ENCODE results near the gene MDC1. TPM values are rescaled to one million over a fixed set of nuclear protein-coding genes. Genes with fewer than 3 reads are reported as not detected.
"Not testable (repeated sequence)": the region's sequence is repeated elsewhere in the genome, so short reads cannot be mapped to it uniquely, and the experiment has no call there.

The MDC1 gene, protein sequence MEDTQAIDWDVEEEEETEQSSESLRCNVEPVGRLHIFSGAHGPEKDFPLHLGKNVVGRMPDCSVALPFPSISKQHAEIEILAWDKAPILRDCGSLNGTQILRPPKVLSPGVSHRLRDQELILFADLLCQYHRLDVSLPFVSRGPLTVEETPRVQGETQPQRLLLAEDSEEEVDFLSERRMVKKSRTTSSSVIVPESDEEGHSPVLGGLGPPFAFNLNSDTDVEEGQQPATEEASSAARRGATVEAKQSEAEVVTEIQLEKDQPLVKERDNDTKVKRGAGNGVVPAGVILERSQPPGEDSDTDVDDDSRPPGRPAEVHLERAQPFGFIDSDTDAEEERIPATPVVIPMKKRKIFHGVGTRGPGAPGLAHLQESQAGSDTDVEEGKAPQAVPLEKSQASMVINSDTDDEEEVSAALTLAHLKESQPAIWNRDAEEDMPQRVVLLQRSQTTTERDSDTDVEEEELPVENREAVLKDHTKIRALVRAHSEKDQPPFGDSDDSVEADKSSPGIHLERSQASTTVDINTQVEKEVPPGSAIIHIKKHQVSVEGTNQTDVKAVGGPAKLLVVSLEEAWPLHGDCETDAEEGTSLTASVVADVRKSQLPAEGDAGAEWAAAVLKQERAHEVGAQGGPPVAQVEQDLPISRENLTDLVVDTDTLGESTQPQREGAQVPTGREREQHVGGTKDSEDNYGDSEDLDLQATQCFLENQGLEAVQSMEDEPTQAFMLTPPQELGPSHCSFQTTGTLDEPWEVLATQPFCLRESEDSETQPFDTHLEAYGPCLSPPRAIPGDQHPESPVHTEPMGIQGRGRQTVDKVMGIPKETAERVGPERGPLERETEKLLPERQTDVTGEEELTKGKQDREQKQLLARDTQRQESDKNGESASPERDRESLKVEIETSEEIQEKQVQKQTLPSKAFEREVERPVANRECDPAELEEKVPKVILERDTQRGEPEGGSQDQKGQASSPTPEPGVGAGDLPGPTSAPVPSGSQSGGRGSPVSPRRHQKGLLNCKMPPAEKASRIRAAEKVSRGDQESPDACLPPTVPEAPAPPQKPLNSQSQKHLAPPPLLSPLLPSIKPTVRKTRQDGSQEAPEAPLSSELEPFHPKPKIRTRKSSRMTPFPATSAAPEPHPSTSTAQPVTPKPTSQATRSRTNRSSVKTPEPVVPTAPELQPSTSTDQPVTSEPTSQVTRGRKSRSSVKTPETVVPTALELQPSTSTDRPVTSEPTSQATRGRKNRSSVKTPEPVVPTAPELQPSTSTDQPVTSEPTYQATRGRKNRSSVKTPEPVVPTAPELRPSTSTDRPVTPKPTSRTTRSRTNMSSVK (N-terminal part only)
- polyA plus RNA-seq (2013, experiment 1 of 2; ENCODE audit: insufficient read length): 28.1 TPM
- polyA plus RNA-seq (2013, experiment 2 of 2; ENCODE audit: insufficient read length): 26.6 TPM

- DNase-seq: peak; percentile 100
These were observed at the start of gene MDC1 for GRCh38 chr6:30717129-30717844. MDC1 (minus strand) TSS chr6:30717281; CDS start chr6:30715175, 2,106 bp downstream.

- no peak for DNase-seq
These were observed 49.5 kb upstream of the MDC1 start for GRCh38 chr6:30766461-30767157.

GRCh38 chr6:30765495-30765894, 48.4 kb upstream of the MDC1 start:
- not testable (repeated sequence) for DNase-seq

DNA sequence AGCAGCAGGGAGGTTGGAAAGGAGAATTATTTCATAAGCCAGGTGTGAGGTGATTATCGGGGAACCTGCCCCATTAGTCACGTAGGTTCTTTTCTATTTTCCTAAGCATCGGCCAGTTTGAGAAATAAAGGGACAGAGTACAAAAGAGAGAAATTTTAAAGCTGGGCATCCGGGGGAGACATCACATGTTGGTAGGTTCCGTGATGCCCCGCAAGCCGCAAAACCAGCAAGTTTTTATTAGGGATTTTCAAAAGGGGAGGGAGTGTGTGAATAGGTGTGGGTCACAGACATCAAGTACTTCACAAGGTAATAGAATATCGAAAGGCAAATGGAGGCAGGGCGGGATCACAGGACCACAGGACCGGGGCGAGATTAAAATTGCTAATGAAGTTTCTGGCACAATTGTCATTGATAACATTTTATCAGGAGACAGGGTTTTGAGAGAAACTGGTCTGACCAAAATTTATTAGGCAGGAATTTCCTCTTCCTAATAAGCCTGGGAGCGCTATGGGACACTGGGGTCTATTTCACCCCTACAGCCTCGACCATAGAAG, 47.5 kb upstream of the MDC1 start:
- DNase-seq: not testable (repeated sequence)

DNA sequence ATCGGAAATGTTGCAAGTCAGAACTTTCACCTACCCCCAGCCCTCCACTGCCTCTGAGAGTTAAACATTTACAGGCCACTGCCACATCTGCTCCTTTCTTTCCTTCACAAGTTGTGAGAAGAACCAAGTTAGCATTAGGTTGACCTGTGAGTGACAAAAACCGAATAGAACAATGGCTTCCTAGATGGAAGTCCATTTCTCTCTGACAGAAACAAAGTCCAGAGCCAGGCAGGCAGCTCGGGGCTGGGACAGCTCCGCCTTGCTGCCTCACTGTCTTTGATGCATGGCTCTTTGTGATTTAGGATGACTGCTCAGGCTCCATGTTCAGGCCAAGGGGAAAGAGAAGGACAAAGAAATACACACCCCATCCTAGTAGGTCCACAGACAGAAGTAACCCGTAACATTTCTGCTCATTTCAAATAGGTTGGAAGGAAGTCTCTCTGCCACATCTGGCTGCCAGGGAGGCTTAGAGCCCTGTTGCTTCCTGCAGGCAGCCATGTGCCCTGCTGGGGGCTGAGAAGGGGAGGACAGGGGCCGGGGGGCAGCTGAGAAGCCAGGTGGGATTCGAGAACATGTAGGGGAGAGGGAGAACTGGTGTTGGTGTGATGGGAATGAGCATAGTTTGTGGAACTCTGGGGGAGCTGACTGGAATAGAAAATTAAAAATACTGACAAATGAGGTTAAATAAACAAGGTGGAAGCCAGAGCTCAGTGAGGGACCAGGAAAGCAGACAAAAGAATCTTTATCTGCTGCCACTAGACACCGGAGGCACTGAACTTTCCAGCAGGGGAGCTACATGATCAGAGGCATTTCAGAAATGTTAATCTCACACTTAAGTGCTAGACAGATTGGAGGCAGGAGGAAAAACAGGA, 46.8 kb upstream of the MDC1 start:
- peak; percentile 74 for DNase-seq

GRCh38 chr6:30763155-30763617, 46.1 kb upstream of the MDC1 start:
- DNase-seq: no peak

DNA sequence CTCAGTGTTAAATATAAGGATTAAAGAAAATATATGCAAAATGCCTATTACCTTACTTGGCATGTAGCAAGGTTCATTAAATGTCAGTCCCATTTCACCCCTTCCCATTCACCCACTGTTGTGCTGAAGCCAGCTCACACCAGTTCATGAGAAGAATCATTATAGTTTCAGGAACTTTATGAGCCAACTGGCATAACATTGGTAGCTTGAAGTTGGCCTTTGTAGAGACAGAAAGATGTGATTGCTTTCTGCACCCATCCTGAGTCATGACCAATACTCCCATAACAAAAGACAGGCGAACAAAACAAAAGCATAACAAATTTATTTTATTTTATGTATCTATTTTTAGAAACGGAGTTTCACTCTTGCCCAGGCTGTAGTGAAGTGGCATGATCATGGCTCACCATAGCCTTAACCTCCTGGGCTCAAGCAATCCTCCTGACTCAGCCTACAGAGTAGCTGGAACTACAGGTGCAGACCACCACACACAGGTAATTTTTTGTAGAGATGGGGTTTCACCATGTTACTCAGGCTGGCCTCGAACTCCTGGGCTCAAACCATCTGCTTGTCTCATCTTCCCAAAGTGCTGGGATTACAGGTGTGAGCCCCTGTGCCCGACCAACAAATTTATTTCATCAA, 44.8 kb upstream of the MDC1 start:
- no peak for DNase-seq

DNA sequence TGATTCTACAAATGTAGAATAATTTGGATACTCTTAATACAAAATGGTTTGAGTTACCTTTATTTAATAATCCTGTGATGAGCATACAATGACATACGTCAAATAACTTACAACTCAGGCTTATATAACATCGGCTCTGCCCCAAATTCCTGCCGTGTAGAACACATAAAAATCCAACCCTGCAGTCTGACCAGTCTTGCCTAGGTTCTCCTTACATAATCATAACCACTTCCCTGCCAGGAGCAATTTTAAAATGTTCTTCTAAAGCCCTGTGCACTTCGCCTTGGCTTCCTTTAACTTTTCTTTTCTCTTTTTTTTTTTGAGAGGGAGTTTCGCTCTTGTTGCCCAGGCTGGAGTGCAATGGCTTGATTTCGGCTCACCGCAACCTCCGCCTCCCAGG, 43.5 kb upstream of the MDC1 start:
- no peak for DNase-seq

GRCh38 chr6:30759575-30760239, 42.6 kb upstream of the MDC1 start:
- peak; percentile 98 for DNase-seq

DNA sequence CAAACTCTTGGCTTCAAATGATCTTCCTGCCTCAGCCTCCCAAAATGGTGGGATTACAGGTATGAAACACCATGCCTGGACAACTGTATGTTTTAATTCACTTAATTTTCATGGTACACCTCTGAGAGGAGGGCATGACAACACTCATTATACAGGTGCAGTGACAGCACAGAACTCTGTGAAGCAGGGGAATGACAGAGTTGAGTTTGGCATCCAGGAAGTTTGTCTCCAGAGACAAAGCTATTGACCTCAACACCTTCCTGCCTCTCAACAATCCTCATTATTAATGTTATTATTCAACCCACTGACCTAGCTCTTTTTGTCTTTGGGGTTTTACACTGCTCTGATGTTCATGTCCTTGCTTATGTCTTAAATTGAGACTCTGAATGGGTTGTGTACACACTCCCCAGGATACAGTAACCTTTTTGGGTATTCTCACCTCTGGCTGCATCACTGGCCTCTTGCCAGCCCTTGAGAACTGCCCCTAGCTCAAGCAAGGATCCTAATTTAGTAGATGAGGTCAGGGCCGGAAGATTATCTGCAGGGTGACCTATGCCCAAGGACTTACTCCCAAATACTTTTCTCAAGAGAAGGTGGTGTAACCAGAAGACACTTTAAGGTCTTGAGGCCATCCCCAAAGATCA, 40.3 kb upstream of the MDC1 start:
- DNase-seq: no peak

- not testable (repeated sequence) for DNase-seq
These were observed 39.4 kb upstream of the MDC1 start for GRCh38 chr6:30756405-30757003.

GRCh38 chr6:30754631-30755030, 37.5 kb upstream of the MDC1 start:
- peak; percentile 86 for DNase-seq

- peak; percentile 100 for DNase-seq
These were observed 35.3 kb upstream of the MDC1 start for GRCh38 chr6:30752157-30752927.

DNA sequence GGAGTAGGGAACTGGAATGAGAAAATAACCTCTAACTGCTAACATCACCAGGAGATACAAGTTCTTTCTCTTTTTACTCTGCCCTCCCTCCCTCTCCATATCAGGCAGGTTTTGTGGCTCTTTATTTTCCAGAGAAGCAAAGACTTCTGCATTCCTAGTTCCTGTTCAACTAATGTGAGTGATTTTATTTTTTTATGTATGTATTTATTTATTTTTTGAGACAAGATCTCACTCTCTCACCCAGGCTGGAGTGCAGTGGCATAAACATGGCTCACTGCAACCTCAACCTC, 33.2 kb upstream of the MDC1 start:
- no peak for DNase-seq

GRCh38 chr6:30749554-30750378, 32.7 kb upstream of the MDC1 start:
- no peak for DNase-seq

All from fibroblast of skin of abdomen (primary cell).